ENCODE measurements around the gene CAVIN3.

CAVIN3 gene, protein sequence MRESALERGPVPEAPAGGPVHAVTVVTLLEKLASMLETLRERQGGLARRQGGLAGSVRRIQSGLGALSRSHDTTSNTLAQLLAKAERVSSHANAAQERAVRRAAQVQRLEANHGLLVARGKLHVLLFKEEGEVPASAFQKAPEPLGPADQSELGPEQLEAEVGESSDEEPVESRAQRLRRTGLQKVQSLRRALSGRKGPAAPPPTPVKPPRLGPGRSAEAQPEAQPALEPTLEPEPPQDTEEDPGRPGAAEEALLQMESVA

DNA sequence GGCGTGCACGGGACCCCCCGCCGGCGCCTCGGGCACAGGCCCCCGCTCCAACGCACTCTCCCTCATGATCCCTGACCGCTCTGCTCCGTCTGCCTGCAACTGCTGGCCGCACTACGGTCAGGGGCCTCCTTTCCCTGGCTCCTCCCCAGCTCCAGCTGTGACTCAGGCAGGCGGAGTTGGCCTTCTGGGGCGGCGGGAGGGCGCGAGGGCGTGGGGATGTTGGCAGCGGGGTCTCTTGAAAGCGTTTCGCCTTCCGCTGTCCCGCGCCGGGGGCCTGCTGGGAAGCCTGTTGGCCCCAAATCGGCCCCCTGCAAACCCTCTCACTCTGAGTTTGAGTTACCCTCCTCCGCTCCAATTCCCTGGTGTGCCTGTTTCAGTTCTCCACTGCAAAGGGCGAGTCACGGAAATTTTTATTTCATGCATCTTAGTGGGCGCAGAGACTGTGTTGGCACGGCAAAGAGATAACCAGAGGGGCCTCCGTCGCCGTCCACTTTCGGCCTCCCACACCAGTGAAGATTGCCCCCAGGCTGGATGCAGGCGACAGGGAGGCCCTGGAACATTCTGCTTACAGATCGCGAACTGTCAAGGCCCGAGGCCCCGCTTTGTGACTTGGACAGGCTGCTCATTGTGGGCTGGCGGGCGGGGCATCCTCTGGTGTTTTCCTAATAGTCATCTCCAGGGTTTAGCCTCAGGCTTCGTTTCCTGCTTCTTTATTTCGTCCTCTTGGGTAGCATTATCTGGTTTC, at the start of gene CAVIN3:
TSS of gene CAVIN3 (minus strand) at position 91 of the 745 bp plus-strand sequence. CDS start at position 66, 25 bp downstream.
- intact Hi-C loops (cut with DNase I): no loop called here
- DNase-seq: peak in 4 of 10 donors; percentile 18 to 82 (median 69)

DNA sequence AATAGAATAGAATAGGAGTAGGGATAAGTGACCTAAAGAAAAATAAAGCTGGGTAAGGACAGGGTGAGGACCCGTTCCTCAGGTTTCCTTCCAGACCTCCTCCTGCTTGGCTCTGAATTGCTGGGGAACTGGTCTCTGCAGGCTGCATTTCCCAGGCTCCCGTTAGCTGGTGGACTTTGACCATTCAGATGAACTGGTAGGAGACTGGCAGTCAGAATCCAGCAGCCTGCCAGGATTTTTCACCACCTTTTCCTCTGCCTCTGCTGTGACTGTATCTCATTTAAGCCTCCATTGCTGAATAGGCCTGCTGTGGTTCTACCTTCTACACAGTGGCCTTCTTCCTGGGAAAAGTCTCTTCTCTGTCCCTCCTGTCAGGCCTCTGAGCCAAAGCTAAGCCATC, 45.4 kb upstream of the CAVIN3 start:
- DNase-seq: no peak
- intact Hi-C loops (cut with DNase I): no loop called here

DNA sequence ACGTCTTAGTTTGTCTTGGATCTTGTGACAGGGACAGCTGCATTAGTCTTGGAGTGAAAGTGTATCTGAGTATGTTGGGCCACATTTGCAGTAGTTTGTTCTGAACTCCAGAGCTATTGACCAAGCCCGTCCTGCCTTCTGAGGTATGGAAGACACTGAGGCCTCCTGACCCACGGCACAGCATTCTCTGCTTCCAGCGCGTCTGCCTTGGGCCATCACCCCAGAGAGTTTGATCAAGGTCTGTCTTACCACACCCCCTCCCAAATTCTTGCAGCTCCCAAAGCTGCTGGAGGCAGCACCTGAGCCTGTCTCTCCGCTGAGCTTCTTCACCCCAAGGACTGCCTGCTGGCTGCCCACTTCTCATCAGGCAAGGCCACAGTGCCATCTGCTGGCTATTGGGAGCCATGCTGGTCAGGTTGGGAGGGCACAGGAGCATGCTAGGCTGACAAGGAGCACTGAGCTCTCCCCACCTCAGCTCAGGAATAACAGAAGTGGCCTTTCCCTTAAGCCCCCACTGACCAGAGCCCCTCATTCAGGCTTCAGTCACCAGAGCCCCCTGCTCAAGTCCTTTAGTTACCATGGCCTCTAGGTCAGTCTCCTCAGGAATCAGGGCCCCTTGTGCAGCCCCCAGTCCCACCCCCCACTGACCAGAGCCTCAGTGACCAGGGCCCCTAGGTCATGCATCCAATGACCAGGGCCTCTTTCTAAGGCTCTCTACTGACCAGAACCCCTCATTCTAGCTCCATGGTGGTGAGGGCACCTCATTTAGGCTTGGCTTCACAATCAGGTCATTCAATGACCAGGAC, 42.8 kb upstream of the CAVIN3 start:
- DNase-seq: peak; percentile 66 to 96 (median 84)
- intact Hi-C loops (cut with DNase I): loop anchor here (5.0 kb wide), 1 partner anchor 341 kb away; no protein-coding TSS in a partner anchor

DNA sequence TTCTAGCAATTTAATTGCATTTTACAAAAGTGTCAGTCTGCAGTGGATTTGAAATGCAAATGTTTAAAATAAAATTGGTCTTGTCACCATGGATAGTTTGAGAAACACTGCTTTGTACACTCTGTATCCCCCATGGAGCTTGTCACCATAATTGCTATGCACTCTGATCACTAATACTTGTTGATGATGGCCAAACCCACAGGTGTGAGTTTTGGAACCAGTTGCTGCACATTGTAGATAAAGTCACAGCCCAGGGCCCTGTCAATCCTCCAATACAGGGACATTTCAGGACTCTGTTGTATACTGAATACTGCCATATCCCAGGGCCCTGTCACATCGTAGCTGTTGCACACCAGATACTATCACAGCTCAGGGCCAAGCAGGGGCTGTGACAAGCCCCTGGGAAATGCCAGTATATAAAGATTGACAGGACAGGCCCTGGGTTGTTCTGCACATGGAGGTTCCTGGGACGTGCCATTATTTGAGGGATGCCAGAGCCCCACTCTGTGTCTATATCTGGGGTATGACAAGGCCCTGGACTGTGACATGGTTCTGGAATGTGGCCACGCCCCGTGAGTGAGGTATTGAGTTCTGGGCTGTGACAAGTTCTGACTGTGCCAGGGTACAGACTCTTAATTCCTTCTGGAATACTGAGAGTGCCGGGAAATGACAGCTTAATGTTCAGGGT, 42.0 kb upstream of the CAVIN3 start:
- DNase-seq: no peak
- intact Hi-C loops (cut with DNase I): loop anchor here (5.0 kb wide), 1 partner anchor 340 kb away; no protein-coding TSS in a partner anchor

DNA sequence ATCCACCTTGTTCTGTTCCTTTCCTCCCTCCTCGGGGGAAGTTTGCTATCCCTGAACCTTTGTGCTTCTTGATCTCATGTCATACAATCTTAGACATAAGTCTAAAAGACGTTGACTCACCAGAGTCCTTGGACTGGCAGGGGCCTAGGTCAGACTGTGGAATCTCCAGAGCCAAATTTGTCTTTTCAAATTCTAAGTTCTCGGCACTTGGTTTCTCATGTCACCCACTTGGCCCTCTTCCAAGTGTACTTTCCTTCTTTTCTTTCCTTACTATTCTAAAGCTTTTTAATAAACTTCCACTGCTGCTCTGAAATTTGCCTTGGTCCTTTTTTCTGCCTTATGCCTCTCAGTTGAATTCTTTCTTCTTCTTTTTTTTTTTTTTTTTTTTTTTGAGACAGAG, 39.9 kb upstream of the CAVIN3 start:
- no peak for DNase-seq
- intact Hi-C loops (cut with DNase I): loop anchor here (5.0 kb wide), 1 partner anchor 338 kb away; no protein-coding TSS in a partner anchor

DNA sequence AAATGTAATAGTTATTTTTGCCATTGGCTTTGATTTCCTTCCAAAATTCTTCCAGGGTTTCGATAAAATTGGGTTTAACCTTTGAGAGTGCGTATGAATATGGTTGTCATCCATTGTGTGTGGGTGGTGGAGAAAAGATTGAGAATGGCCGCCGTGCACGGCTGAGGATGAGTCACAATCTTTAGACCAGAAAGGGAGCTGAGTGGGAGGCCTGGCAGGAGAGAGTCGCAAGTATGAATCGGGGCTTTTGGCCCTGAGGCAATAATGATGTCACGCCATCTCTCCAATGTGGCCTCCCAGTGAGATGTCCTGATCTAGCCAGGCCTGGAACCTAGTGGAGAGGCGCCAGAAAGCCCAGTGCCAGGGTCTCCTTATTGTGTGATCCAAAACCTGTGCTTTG, 36.9 kb upstream of the CAVIN3 start:
- intact Hi-C loops (cut with DNase I): loop anchor here (10.0 kb wide), 1 partner anchor 1232 kb away; no protein-coding TSS in a partner anchor
- peak in 9 of 10 donors; percentile 15 to 95 (median 65) for DNase-seq

DNA sequence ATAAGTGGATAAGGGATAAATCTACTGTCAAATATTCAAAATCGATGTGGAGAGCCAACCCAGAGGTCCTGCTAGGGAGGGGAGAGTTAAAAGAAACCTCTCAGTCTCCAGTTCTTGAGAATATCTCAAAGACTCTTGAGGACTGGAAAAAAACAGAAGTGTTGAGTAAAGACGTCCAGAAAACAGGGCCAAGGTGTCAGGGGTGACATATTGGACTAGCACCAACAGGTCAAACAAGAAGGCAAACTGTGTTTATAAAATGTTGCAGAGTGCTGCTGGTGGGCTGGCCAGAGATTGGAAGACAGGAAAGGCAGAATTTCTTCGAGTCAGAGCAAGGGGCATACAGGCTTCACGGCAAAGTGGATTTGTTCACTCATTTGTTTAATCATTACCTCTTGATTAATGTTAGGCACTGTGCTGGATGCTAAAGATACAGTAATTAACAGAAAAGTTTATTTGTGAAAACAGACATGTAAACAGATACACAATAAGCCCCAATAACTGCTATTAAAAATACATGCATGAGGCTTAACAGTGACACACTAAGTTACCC, 36.3 kb upstream of the CAVIN3 start:
- intact Hi-C loops (cut with DNase I): loop anchor here (10.0 kb wide), 1 partner anchor 1232 kb away; no protein-coding TSS in a partner anchor
- no peak for DNase-seq

DNA sequence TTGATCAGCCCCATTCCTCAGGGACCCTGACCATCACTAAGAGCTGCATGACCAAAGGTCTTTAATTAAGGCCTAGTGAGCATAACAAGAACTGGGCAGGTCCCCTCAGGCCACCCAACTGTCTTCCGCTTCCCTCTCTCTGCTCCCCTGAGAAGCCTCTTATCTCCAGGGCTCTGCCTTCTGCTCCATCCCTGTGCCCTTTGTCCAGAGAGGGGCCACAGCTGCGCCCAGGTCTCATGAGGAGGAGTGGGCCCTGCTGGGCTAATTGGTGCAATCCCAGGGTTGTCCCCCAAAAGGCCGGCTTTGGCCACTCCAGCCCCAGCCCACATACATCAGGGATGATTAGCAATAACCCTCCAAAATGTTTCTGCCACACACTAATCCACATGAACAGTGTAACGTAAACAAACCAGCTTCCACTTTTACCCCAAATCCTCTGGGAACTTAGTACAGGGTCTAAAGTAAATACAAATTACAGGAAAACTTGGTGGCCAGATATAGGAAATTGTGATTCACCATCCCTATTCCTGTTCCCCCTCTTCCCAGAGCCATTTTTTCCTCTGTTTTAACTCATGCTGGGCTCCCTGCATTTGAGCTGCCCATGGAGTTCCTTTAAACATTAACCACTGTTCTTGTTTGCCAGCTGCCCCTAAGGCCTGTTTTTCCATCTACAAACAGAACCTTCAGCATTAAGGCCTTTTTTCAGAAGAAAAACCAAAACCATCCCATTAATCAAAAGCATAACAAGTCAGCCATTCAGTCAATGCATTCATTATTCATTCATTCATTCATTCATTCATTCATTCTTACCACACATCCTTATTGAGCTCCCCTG, 34.6 kb upstream of the CAVIN3 start:
- intact Hi-C loops (cut with DNase I): loop anchor here (10.0 kb wide), 1 partner anchor 1230 kb away; no protein-coding TSS in a partner anchor
- no peak for DNase-seq

DNA sequence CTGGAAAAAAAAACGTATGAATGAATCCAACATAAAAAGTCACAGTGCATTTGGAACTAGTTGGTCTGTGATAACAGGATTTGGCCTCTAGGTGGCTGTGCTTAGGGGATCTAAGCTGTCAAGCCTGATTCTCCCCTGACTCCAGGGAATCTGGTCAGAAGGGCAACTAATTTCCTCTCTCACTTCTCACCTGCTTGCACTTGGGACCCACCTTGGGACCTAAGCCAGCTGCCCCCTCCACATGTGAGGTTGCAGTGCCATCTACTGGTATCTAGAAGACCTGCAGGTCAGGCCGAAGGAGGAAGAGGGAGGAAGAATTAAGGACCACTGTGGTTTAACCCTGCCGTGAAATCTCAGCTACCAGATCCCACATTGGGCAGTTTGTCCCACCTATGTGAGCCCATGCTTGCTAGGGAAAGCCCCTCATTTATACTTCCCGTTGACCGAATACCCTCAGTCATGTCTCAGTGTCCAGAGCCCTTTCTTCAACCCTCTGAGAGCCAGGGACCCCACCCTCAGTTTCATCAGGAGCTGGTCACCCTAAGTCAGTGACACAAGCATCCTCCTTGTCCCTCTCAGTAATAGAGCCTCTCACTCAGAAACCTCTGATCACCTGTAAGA, 33.2 kb upstream of the CAVIN3 start:
- intact Hi-C loops (cut with DNase I): loop anchor here (10.0 kb wide), 1 partner anchor 1229 kb away; no protein-coding TSS in a partner anchor
- peak in 5 of 10 donors; percentile 16 to 35 (median 32) for DNase-seq

DNA sequence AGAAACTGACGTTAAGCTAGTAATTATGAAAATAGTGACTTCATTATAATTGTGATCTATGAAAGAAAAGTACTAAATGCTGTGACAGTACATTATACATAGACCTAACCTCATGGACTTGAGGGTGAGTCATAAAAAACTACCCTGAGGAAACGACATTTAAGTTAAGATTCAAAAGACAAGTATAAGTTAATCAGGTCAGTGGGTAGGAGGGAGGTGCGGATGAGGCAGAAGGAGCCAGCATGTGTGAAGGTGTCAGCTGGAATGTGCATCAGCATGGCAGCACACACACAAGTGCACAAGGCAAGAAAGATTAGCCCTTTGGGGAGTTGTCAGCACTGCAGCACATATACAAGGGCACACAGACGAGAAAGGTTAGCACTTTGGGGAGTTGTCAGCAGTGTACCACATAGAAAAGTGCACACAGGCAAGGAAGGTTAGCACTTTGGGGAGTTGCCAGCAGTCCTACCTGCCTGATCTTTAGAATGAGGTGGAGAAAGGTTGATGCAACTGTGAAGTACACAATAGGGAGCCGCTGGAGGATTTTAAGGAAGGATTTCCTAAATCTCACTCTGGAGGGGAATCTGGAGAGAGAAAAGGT, 31.6 kb upstream of the CAVIN3 start:
- intact Hi-C loops (cut with DNase I): loop anchor here (1.0 to 10.0 kb wide), 2 partner anchors 101 to 1227 kb away; no protein-coding TSS in a partner anchor
- DNase-seq: peak in 1 of 10 donors; percentile 4

DNA sequence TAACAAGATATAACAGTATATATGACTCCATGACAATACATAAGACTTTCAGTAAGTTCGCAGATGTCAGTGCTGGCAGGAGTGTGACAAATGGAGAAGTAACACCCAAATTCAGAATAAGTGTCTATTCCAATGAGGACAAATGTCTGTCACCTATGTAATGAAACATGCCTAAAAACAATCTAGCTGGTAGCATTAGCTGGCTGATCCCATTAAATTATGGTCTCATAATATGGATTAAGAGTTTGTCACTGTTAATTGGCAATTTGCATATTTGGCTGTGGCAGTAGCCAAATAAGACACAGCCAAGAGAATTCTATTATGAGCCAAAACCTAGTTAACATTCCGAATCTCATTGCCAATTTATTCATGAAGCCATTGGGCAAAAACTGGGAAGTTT, 30.2 kb upstream of the CAVIN3 start:
- intact Hi-C loops (cut with DNase I): loop anchor here (10.0 kb wide), 1 partner anchor 1226 kb away; no protein-coding TSS in a partner anchor

DNA sequence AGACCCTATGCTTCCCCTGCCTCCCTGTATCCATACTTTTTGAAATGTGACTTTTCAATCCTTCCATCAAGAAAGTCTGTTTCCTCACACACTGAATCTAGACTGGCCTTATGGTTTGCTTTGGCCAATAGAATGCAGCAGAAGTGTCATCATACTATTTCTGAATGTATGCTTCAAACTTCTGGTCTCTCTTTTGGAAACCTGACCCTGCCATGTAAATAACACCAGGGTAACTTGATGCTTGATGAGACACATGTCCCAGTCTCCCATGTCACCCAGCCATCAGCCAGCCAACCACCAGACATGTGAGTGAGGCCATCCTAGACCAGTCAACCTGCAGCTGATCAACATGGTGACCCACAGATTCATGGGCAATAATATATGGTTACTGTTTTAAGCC, 29.7 kb upstream of the CAVIN3 start:
- intact Hi-C loops (cut with DNase I): loop anchor here (10.0 kb wide), 1 partner anchor 1225 kb away; no protein-coding TSS in a partner anchor

More for the DNA sequence above, 30.2 kb upstream of the CAVIN3 start:
- no peak for DNase-seq

DNA sequence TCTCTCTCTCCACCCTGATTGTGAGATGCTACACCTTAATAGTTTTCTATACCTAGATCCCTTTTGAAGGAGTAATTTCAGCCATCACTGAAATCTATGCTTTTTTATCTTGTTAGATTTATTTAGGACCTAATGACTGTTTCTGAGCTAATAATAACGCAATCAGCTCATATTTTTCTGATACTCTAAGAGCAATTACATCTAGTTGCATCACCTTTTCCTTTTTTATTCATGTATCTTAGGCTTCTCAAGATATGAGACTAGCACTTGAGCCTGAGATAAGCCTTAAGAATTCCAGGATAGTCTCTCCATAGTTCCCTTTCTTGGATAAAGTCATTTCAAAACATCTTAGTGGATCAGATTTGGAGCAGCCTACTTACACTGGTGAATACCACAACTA, 25.1 kb upstream of the CAVIN3 start:
- intact Hi-C loops (cut with DNase I): no loop called here
- no peak for DNase-seq

More for the DNA sequence above, 29.7 kb upstream of the CAVIN3 start:
- DNase-seq: no peak

DNA sequence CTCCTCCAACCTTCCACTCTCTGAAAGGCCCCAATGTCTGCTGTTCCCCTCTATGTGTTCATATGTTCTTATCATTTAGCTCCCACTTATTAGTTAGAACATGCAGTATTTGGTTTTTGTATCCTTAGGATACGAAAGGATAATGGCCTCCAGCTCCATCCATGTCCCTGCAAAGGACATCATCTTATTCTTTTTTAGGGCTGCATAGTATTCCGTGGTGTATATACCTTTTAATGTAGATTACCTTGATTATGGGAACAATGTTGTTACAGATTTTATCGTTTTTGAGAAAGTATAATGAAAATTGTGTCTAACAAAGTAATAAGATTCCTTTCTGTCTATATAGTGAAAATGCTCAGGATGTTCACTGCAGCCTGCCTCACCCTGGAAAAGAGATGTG, 16.0 kb upstream of the CAVIN3 start:
- intact Hi-C loops (cut with DNase I): no loop called here
- DNase-seq: no peak

DNA sequence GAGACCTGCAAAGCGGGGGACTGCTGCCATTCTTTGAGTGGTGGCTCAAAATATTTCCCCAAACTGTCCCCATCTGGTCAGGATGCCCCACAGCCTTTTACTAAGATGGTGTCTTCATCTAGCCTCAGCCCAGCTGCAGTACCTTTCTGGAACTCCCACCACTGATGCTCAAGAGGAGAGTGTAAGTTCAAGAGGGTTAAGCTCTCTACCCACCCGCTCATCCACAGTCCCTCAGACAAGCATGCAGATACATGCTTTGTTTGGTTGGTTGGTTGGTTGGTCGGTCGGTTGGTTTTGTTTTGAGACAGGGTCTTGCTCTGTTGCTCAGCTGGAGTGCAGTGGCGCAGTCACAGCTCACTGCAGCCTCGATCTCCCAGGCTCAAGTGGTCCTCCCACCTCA, 14.5 kb upstream of the CAVIN3 start:
- intact Hi-C loops (cut with DNase I): no loop called here
- DNase-seq: no peak

DNA sequence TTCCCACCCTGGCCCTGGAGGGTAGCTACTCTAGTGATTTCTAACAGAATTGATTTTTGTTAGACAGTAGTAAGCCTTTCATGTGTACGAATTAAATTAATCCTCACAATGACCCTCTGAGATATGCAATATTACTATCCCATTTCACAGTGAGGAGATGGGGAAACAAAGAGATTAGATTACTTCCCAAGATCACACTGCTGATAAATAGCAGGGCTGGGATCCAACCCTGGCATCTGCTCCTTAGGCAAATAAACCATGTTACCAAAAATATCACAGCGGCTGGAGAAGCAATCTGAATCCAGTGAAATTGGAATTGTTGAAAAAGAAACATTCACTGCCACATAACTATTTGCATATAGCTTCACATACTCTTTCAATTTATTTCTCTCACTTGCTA, 12.8 kb upstream of the CAVIN3 start:
- DNase-seq: no peak

DNA sequence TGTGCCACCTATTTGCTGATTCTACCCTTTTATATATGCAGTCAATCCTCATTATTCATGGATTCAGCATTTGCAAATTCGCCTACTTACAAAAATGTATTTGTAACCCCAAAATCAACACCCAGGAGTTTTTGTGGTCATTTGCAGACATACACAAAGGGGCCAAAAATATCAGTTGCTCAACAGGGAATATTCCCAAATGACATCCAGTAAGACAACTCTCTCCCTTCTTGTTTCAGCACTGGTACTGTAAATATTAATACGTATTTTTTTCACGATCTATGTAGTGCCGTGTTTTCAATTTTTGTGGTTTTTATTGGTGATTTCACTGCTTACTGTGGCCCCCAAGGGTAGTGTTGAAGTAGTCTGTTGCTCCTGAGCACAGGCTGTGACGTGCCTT, 11.8 kb upstream of the CAVIN3 start:
- DNase-seq: no peak
- intact Hi-C loops (cut with DNase I): no loop called here

More for the DNA sequence above, 12.8 kb upstream of the CAVIN3 start:
- intact Hi-C loops (cut with DNase I): no loop called here

DNA sequence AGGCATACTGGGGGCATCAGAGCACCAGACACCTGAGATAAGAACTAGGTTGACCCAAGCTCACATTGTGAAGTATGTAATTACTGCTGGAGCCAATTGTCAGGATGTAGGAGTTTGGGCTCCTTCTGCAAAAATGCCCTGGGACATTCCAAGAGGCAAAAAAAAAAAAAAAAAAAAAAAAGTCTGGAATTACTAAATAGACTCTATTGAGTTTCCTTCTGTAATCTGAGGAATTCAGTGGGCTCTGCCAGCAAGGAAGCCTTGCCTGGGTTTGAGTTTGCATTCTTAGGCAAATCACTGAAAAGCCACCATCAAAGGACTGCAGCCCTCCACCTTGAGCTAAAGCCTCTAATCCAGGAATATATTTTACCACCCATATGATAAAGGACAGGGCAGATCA, 8.0 kb upstream of the CAVIN3 start:
- DNase-seq: no peak
- intact Hi-C loops (cut with DNase I): no loop called here

Data from posterior cingulate gyrus (tissue), 11 donors.